Suprapubic skin (tissue), 4 donors: Measurements from ENCODE around the gene TLCD4. TPM values are rescaled to one million over a fixed set of nuclear protein-coding genes. Genes with fewer than 3 reads are reported as not detected.

Experiments
- DNase-seq, 2 donors: peaks; one replicate each; pipeline ENCODE4 v3.0.0-alpha.2; 2019; ENCODE audit warnings: low spot score in 2 of 2
- H3K27ac ChIP-seq: fragments of 200-600 bp; sonication (generic); one replicate; pipeline ENCODE4 v1.5.1; 2019
- H3K27me3 ChIP-seq: fragments of 200-600 bp; sonication (generic); one replicate; pipeline ENCODE4 v1.5.1; 2019
- H3K36me3 ChIP-seq: fragments of 200-600 bp; sonication (generic); one replicate; pipeline ENCODE4 v1.5.1; 2019
- H3K4me1 ChIP-seq: fragments of 200-600 bp; sonication (generic); one replicate; pipeline ENCODE4 v1.5.1; 2019
- H3K4me3 ChIP-seq: fragments of 200-600 bp; sonication (generic); one replicate; pipeline ENCODE4 v1.5.1; 2019; ENCODE audit warnings: mild to moderate bottlenecking
- H3K9me3 ChIP-seq: fragments of 200-600 bp; sonication (generic); one replicate; pipeline ENCODE4 v1.5.1; 2019
- EP300 ChIP-seq: sonication (generic); formaldehyde crosslinking; IDR thresholded peaks from one replicate; pipeline ENCODE4 v1.6.1; 2017; ENCODE audit warnings: antibody characterized with exemption
- POLR2A ChIP-seq, 2 donors: fragments of 450-650 bp; IDR thresholded peaks; one replicate each; pipeline ENCODE4 v1.6.1; 2017; ENCODE audit warnings: antibody characterized with exemption in 2 of 2, mild to moderate bottlenecking in 2 of 2, moderate library complexity in 2 of 2
- POLR2AphosphoS5 ChIP-seq, 3 donors: sonication (generic); formaldehyde crosslinking; IDR thresholded peaks; one replicate each; pipeline ENCODE4 v1.6.1; 2017; ENCODE audit warnings: antibody characterized with exemption in 3 of 3
- WGBS: methylation state at CpG from one replicate; pipeline ENCODE4 v1.1.5; 2018; 5-methylcytosine and 5-hydroxymethylcytosine counted together
- total RNA-seq, 4 donors: library from RNA; depleted of rRNA; stranded (reverse); fragments of >200 nt; gene quantifications; one replicate each; pipeline ENCODE4 v1.1.0, GENCODE V29; 2016
- TF ChIP-seq, protein P1 (sequence below), 2 donors: fragments of 200-600 bp in 1 of 2; fragments of 450-650 bp in 1 of 2; sonication (generic) in 1 of 2; IDR thresholded peaks; one replicate each; pipeline ENCODE4 v1.5.1; 2016 to 2019; ENCODE audit warnings: antibody characterized with exemption in 2 of 2, mild to moderate bottlenecking in 1 of 2, moderate library complexity in 1 of 2

Gene TLCD4
- total RNA-seq = 1 to 10 TPM; 5.5 to 6.2 (median 5.9) TPM

GRCh38 chr1:95117207-95118066, at the start of gene TLCD4:
Gene TLCD4, plus strand, starts transcription at chr1:95117355. Its CDS starts 26,547 bp downstream, at chr1:95143902.
- peak; percentile 63 to 78 for DNase-seq
- no peaks in the 10 kb centered on the region for H3K36me3 ChIP-seq
- no peaks in the 10 kb centered on the region for H3K27me3 ChIP-seq
- H3K9me3 ChIP-seq = no peaks in the 10 kb centered on the region
- H3K4me1 ChIP-seq = peaks cover 7% of the 10 kb centered on the region
- H3K27ac ChIP-seq = peak within 1 kb of the TSS; percentile 2
- H3K4me3 ChIP-seq = peak within 1 kb of the TSS; percentile 77
- WGBS = 0% methylated on average over 12 of the region's 108 CpGs
- no peak for TF ChIP-seq EP300
- TF ChIP-seq, protein P1, sequence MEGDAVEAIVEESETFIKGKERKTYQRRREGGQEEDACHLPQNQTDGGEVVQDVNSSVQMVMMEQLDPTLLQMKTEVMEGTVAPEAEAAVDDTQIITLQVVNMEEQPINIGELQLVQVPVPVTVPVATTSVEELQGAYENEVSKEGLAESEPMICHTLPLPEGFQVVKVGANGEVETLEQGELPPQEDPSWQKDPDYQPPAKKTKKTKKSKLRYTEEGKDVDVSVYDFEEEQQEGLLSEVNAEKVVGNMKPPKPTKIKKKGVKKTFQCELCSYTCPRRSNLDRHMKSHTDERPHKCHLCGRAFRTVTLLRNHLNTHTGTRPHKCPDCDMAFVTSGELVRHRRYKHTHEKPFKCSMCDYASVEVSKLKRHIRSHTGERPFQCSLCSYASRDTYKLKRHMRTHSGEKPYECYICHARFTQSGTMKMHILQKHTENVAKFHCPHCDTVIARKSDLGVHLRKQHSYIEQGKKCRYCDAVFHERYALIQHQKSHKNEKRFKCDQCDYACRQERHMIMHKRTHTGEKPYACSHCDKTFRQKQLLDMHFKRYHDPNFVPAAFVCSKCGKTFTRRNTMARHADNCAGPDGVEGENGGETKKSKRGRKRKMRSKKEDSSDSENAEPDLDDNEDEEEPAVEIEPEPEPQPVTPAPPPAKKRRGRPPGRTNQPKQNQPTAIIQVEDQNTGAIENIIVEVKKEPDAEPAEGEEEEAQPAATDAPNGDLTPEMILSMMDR (IDR thresholded peaks at IDR 0.05) = no peak
- no peak for TF ChIP-seq POLR2AphosphoS5 (IDR thresholded peaks at IDR 0.05)
- no peak for TF ChIP-seq POLR2A (IDR thresholded peaks at IDR 0.05)

- no peak for DNase-seq
- no peak overlapping the region for H3K27ac ChIP-seq
- H3K27me3 ChIP-seq = no peaks in the 10 kb centered on the region
- no peak for TF ChIP-seq EP300
- no peak for TF ChIP-seq POLR2A (IDR thresholded peaks at IDR 0.05)
- no peak for TF ChIP-seq POLR2AphosphoS5 (IDR thresholded peaks at IDR 0.05)
- TF ChIP-seq, protein P1 (IDR thresholded peaks at IDR 0.05) = no peak
- H3K4me3 ChIP-seq = no peak overlapping the region
- H3K36me3 ChIP-seq = peaks cover 23% of the 10 kb centered on the region
- 87% methylated on average over 5 of the region's 5 CpGs for WGBS
- H3K4me1 ChIP-seq = peaks cover 10% of the 10 kb centered on the region
- no peaks in the 10 kb centered on the region for H3K9me3 ChIP-seq
Observed at GRCh38 chr1:95067568-95067967, 49.6 kb upstream of the TLCD4 start.

GRCh38 chr1:95068956-95069709, 48.0 kb upstream of the TLCD4 start:
- Histone ChIP-seq H3K9me3 (no peaks in the 10 kb centered on the region), H3K4me1 (peaks cover 18% of the 10 kb centered on the region), H3K4me3 (no peak overlapping the region), H3K27ac (no peak overlapping the region), H3K27me3 (no peaks in the 10 kb centered on the region), H3K36me3 (peaks cover 10% of the 10 kb centered on the region)
- TF ChIP-seq, protein P1 (IDR thresholded peaks at IDR 0.05) = no peak
- TF ChIP-seq POLR2A (IDR thresholded peaks at IDR 0.05) (no peak), POLR2AphosphoS5 (IDR thresholded peaks at IDR 0.05) (no peak), EP300 (no peak)
- WGBS = 96% methylated on average over 6 of the region's 6 CpGs
- no peak for DNase-seq

GRCh38 chr1:95069710-95070093, 47.5 kb upstream of the TLCD4 start:
- TF ChIP-seq, protein P1 (IDR thresholded peaks at IDR 0.05) = no peak
- no peak for TF ChIP-seq POLR2AphosphoS5 (IDR thresholded peaks at IDR 0.05)
- Histone ChIP-seq H3K27me3 (no peaks in the 10 kb centered on the region), H3K4me3 (no peak overlapping the region), H3K36me3 (peaks cover 4% of the 10 kb centered on the region), H3K4me1 (peaks cover 18% of the 10 kb centered on the region), H3K27ac (no peak overlapping the region), H3K9me3 (no peaks in the 10 kb centered on the region)
- WGBS = 91% methylated on average over 5 of the region's 5 CpGs
- no peak for DNase-seq

DNA sequence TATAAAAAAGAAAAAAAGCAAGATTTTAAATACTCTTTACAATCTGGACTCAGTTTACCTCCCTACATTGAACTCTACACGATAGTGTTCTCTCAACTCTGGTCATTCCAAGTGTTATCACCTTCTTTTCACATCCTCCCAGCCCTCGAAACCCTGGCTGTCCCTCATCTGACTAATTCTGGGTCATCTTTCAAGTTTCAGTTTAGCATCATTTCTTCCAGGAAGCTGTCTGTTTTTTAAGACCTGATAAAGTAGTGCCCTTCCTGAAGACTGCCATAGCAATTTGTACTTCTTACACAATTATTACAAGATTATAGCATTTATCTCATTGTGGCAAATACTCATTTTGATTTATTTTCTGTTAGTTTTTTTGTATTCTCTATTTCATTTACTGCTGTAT, 45.6 kb upstream of the TLCD4 start:
- WGBS = 81% methylated on average over 2 of the region's 2 CpGs
- no peak overlapping the region for H3K27ac ChIP-seq
- TF ChIP-seq EP300 (no peak), POLR2A (IDR thresholded peaks at IDR 0.05) (no peak), POLR2AphosphoS5 (IDR thresholded peaks at IDR 0.05) (no peak)
- TF ChIP-seq, protein P1 (IDR thresholded peaks at IDR 0.05) = no peak
- no peak for DNase-seq
- peaks cover 18% of the 10 kb centered on the region for H3K4me1 ChIP-seq
- H3K4me3 ChIP-seq = peak overlapping the region; percentile 61
- no peaks in the 10 kb centered on the region for H3K36me3 ChIP-seq
- H3K27me3 ChIP-seq = no peaks in the 10 kb centered on the region
- H3K9me3 ChIP-seq = no peaks in the 10 kb centered on the region
